DOHH2 (cell line): ENCODE results near the gene C3orf70.

Experiments used
- CTCF ChIP-seq: fragments of 200-600 bp; sonication (generic); IDR thresholded peaks from one replicate; pipeline ENCODE4 v1.5.1; 2014; ENCODE audit warnings: antibody characterized with exemption, mild to moderate bottlenecking, low read depth, low read length; ENCODE audit not compliant: poor library complexity, severe bottlenecking
- EZH2phosphoT487 ChIP-seq: fragments of 200-600 bp; sonication (generic); IDR thresholded peaks from 2 replicates; pipeline ENCODE4 v1.6.1; 2017; ENCODE audit warnings: borderline replicate concordance, mild to moderate bottlenecking, antibody characterized with exemption, low read length, moderate library complexity, mixed read lengths

GRCh38 chr3:185058796-185059195 is 94.1 kb downstream of the C3orf70 start:
- TF ChIP-seq EZH2phosphoT487 (no peak), CTCF (no peak)
